Liver (tissue), 3 donors: Measurements from ENCODE around the gene RING1.

Source experiments
- CTCF ChIP-seq: fragments of 150-350 bp; IDR thresholded peaks from 2 replicates; pipeline ENCODE4 v1.5.1; 2017; ENCODE audit warnings: improper control_type of control experiment, low read depth, low read length; ENCODE audit not compliant: missing input control
- JUND ChIP-seq, 2 donors: IDR thresholded peaks; 2 replicates each; pipeline ENCODE4 v1.6.1; 2016; ENCODE audit warnings: antibody characterized with exemption in 2 of 2
- MAX ChIP-seq: IDR thresholded peaks from 2 replicates; pipeline ENCODE4 v1.6.1; 2016; ENCODE audit warnings: antibody characterized with exemption
- RXRA ChIP-seq, 2 donors: IDR thresholded peaks; 2 replicates each; pipeline ENCODE4 v1.6.1; 2017 to 2018; ENCODE audit warnings: antibody characterized with exemption in 2 of 2, mild to moderate bottlenecking in 1 of 2
- SP1 ChIP-seq: IDR thresholded peaks from 2 replicates; pipeline ENCODE4 v1.6.1; 2018; ENCODE audit warnings: antibody characterized with exemption, mild to moderate bottlenecking
- donor health status: healthy.
- donor health status: healthy.

GRCh38 chr6:33237741-33238140, 29.4 kb downstream of the RING1 start:
- TF ChIP-seq RXRA (IDR thresholded peaks at IDR 0.05) (no peak), SP1 (no peak), MAX (no peak), CTCF (no peak), JUND (IDR thresholded peaks at IDR 0.05) (no peak)
